ENCODE data around the gene KANSL1L. TPM values are rescaled to one million over a fixed set of nuclear protein-coding genes. Genes with fewer than 3 reads are reported as not detected.

The KANSL1L gene
- polyA plus RNA-seq, 1 experiment: 8.9 TPM

DNA sequence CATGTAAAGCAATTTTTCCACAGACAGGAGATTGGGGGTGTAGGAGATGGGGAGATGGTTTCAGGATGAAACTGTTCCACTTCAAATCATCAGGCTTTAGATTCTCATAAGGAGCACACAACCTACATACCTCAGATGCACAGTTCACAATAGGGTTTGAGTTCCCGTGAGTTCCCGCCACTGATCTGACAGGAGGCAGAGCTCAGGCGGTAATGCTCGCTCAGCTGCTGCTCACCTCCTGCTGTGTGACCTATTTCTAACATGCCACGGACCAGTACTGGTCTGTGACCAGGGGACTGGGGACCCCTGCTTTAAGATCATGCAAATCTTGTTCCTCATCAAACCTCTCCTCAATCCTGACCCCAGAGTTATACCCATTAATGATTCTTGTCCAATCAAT, 98.7 kb downstream of the KANSL1L start:
- no peak overlapping the region for H3K4me3 ChIP-seq (ENCODE audit: low read depth, low read length)
- H3K9me3 ChIP-seq (ENCODE audit: control insufficient read depth, insufficient read depth, low read length): no peaks in the 10 kb centered on the region
- H3K27ac ChIP-seq (ENCODE audit: low read depth, low read length): no peak overlapping the region
- CTCF ChIA-PET: interaction anchor here (0.9 to 3.0 kb wide), 10 partner anchors 11 to 126 kb away, joined by 3 to 21 read pairs (median 5); no protein-coding TSS in a partner anchor
- POLR2A ChIA-PET: no interaction called here
- no peaks in the 10 kb centered on the region for H3K27me3 ChIP-seq (ENCODE audit: control insufficient read depth, insufficient read depth, low read length)
- DNase-seq (ENCODE audit: low read depth, low spot score): no peak
- no peak for TF ChIP-seq CTCF (IDR thresholded peaks at IDR 0.05; ENCODE audit: low read depth, low read length)

DNA sequence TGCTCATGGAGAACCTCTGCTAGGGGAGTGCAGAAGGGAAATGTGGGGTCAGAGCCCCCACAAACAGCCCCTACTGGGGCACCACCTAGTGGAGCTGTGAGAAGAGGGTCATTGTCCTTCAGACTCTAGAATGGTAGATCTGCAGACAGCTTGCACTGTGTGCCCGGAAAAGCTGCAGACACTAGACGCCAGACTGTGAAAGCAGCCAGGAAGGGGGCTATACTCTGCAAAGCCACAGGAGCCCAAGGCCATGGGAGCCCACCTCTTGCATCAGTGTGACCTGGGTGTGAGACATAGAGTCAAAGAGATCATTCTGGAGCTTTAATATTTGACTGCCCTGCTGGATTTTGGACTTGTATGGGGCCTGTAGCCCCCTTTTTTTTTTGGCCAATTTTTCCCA, 107.9 kb downstream of the KANSL1L start:
- DNase-seq (ENCODE audit: low read depth, low spot score): no peak
- ChIA-PET POLR2A (no interaction called here), CTCF (no interaction called here)
- Histone ChIP-seq H3K4me3 (ENCODE audit: low read depth, low read length) (no peak overlapping the region), H3K27ac (ENCODE audit: low read depth, low read length) (no peak overlapping the region), H3K27me3 (ENCODE audit: control insufficient read depth, insufficient read depth, low read length) (no peaks in the 10 kb centered on the region), H3K9me3 (ENCODE audit: control insufficient read depth, insufficient read depth, low read length) (no peaks in the 10 kb centered on the region)
- no peak for TF ChIP-seq CTCF (IDR thresholded peaks at IDR 0.05; ENCODE audit: low read depth, low read length)

DNA sequence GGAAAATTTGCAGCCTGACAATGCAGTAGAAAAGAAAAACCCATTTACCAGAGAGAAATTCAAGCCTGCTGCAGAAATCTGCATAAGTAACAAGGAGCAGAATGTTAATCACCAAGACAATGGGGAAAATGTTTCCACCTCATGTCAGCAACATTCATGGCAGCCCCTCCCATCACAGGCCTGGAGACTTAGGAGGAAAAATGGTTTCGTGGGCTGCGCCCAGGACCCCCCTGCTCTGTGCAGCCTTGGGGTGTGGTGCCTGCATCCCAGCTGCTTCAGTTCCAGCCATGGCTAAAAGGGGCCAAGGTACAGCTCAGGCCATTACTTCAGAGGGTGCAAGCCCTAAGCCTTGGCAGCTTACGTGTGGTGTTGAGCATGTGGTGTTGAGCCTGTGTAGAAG, 115.4 kb downstream of the KANSL1L start:
- TF ChIP-seq CTCF (IDR thresholded peaks at IDR 0.05; ENCODE audit: low read depth, low read length): no peak
- no peak overlapping the region for H3K27ac ChIP-seq (ENCODE audit: low read depth, low read length)
- H3K9me3 ChIP-seq (ENCODE audit: control insufficient read depth, insufficient read depth, low read length): no peaks in the 10 kb centered on the region
- POLR2A ChIA-PET: no interaction called here
- CTCF ChIA-PET: no interaction called here
- no peak overlapping the region for H3K4me3 ChIP-seq (ENCODE audit: low read depth, low read length)
- no peaks in the 10 kb centered on the region for H3K27me3 ChIP-seq (ENCODE audit: control insufficient read depth, insufficient read depth, low read length)
- DNase-seq (ENCODE audit: low read depth, low spot score): no peak

DNA sequence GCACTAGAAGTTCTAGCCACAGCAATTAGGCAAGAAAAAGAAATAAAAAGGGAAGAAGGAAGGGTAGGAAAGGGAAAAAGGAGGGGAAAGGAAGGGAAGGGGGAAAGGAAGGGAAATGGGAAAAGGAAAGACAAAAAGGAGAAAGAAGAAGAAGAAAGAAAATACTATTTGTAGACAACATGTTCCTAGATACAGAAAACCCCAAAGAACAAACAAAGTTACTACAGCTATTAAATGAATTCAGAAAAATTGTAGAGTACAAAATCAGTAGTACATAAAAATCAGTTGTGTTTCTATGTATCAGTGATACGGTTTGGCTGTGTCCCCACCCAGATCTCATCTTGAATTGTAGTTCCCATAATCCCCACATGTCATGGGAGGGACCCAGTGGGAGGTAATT, 116.5 kb downstream of the KANSL1L start:
- CTCF ChIA-PET: no interaction called here
- TF ChIP-seq CTCF (IDR thresholded peaks at IDR 0.05; ENCODE audit: low read depth, low read length): no peak
- POLR2A ChIA-PET: no interaction called here
- Histone ChIP-seq H3K27me3 (ENCODE audit: control insufficient read depth, insufficient read depth, low read length) (no peaks in the 10 kb centered on the region), H3K27ac (ENCODE audit: low read depth, low read length) (no peak overlapping the region), H3K4me3 (ENCODE audit: low read depth, low read length) (no peak overlapping the region), H3K9me3 (ENCODE audit: control insufficient read depth, insufficient read depth, low read length) (no peaks in the 10 kb centered on the region)
- DNase-seq (ENCODE audit: low read depth, low spot score): no peak

GRCh38 chr2:210050885-210051284, 120.3 kb downstream of the KANSL1L start:
- no peak for DNase-seq (ENCODE audit: low read depth, low spot score)
- no peak for TF ChIP-seq CTCF (IDR thresholded peaks at IDR 0.05; ENCODE audit: low read depth, low read length)
- ChIA-PET POLR2A (no interaction called here), CTCF (interaction anchor here (0.6 to 1.7 kb wide), 4 partner anchors 10 to 163 kb away, joined by 3 to 4 read pairs (median 3); no protein-coding TSS in a partner anchor)
- Histone ChIP-seq H3K4me3 (ENCODE audit: low read depth, low read length) (no peak overlapping the region), H3K27me3 (ENCODE audit: control insufficient read depth, insufficient read depth, low read length) (no peaks in the 10 kb centered on the region), H3K27ac (ENCODE audit: low read depth, low read length) (no peak overlapping the region), H3K9me3 (ENCODE audit: control insufficient read depth, insufficient read depth, low read length) (no peaks in the 10 kb centered on the region)

All from AG04450 (cell line).